Heart left ventricle (tissue), 13 donors: ENCODE results near the gene OR1J1.

Source experiments
- CTCF ChIP-seq, 12 donors: fragments of 200-600 bp; sonication (generic) in 4 of 12; IDR thresholded peaks; one replicate each; pipeline versions ENCODE4 v1.5.0 to v1.8.0; 2018 to 2022; ENCODE audit warnings: antibody characterized with exemption in 12 of 12, mild to moderate bottlenecking in 5 of 12
- POLR2A ChIP-seq, 2 donors: fragments of 450-650 bp; IDR thresholded peaks; one replicate each; pipeline ENCODE4 v1.6.1; 2017; ENCODE audit warnings: antibody characterized with exemption in 2 of 2, mild to moderate bottlenecking in 2 of 2, moderate library complexity in 2 of 2
- donor health status: ischemic (EF 13 %, LVEDD 7.1; RV severe dilation, severe dysfunction).
- donor health status: DM: no; HTN: yes; CAD: no.
- donor health status: DM: no; HTN: no; CAD: no.
- donor health status: ischemic (EF 25% LVEDD 6.9; RV normal size, moderate dysfunction).
- donor health status: ischemic (EF 25% LVEDD 5.7; RV mildly dilated, moderate dysfunction).
- donor health status: ischemic (EF 35%, LVEDD 5.7; RV mildly dilated, moderate dysfunction).
- donor health status: nonischemic (EF 11% LVEDD 7.7; RV severe dilation, severe dysfunction).
- donor health status: DM: yes; HTN: yes; CAD: no.
- donor health status: PGD.
- donor health status: ischemic (EF 29% LVEDD 5.4; RV normal size, mild dysfunction).
- donor health status: nonischemic (EF 23%, LVEDD 6.1; RV moderate dilation, normal function).

- TF ChIP-seq CTCF (IDR thresholded peaks at IDR 0.05) (no peak), POLR2A (IDR thresholded peaks at IDR 0.05) (no peak)
Measured at GRCh38 chr9:122527193-122527592, 49.5 kb upstream of the OR1J1 start, which contains the start of gene OR1N1.
